HepG2 (cell line): ENCODE measurements around the gene TPM2. TPM values are rescaled to one million over a fixed set of nuclear protein-coding genes. Genes with fewer than 3 reads are reported as not detected.

Experiments
- ARID4A ChIP-seq: sonication (generic); formaldehyde crosslinking; IDR thresholded peaks from 2 replicates; pipeline ENCODE4 v1.5.0; 2020; ENCODE audit warnings: mild to moderate bottlenecking, missing genetic modification reagents, borderline replicate concordance
- FOXK1 ChIP-seq: sonication (generic); formaldehyde crosslinking; IDR thresholded peaks from 2 replicates; pipeline ENCODE4 v1.4.0; 2020; ENCODE audit warnings: low read depth, missing genetic modification reagents, borderline replicate concordance
- HOXA3 ChIP-seq: sonication (generic); formaldehyde crosslinking; IDR thresholded peaks from 2 replicates; pipeline ENCODE4 v1.5.0; 2020; ENCODE audit warnings: missing genetic modification reagents
- LCORL ChIP-seq, 2 experiments: fragments of 450-650 bp in 1 of 2; sonication (generic) in 1 of 2; formaldehyde crosslinking in 1 of 2; IDR thresholded peaks; 2 replicates each; pipeline versions ENCODE4 v1.5.0 to v1.6.1; 2017 to 2020; ENCODE audit warnings: antibody characterized with exemption in 1 of 2, missing genetic modification reagents in 1 of 2
- POGZ ChIP-seq: sonication (generic); formaldehyde crosslinking; IDR thresholded peaks from 2 replicates; pipeline ENCODE4 v1.4.0; 2020; ENCODE audit warnings: mild to moderate bottlenecking, missing genetic modification reagents
- POLR2AphosphoS5 ChIP-seq: IDR thresholded peaks from 2 replicates; pipeline ENCODE4 v1.6.1; 2012; ENCODE audit warnings: low read depth, low read length
- RXRA ChIP-seq: sonication (generic); formaldehyde crosslinking; IDR thresholded peaks from 2 replicates; pipeline ENCODE4 v1.5.1; 2020; ENCODE audit warnings: missing genetic modification reagents
- TCF12 ChIP-seq, 2 experiments: fragments of 450-650 bp in 1 of 2; sonication (generic) in 1 of 2; formaldehyde crosslinking in 1 of 2; IDR thresholded peaks; 2 replicates each; pipeline versions ENCODE4 v1.6.1 to v1.8.0; 2017 to 2022; ENCODE audit warnings: antibody characterized with exemption in 1 of 2, mild to moderate bottlenecking in 1 of 2, missing genetic modification reagents in 1 of 2, moderate library complexity in 1 of 2
- ZNF18 ChIP-seq: sonication (generic); formaldehyde crosslinking; IDR thresholded peaks from 2 replicates; pipeline ENCODE4 v1.8.0; 2022; ENCODE audit warnings: mild to moderate bottlenecking, missing genetic modification reagents; ENCODE audit not compliant: insufficient replicate concordance
- ZNF414 ChIP-seq: sonication (generic); formaldehyde crosslinking; IDR thresholded peaks from 2 replicates; pipeline ENCODE4 v1.5.0; 2020; ENCODE audit warnings: missing genetic modification reagents
- ZNF431 ChIP-seq: sonication (generic); formaldehyde crosslinking; IDR thresholded peaks from 2 replicates; pipeline ENCODE4 v1.9.0; 2022; ENCODE audit warnings: missing genetic modification reagents, low read depth, mild to moderate bottlenecking, borderline replicate concordance
- ZNF543 ChIP-seq: sonication (generic); formaldehyde crosslinking; IDR thresholded peaks from 2 replicates; pipeline ENCODE4 v1.4.0; 2020; ENCODE audit warnings: mild to moderate bottlenecking, missing genetic modification reagents
- ZNF597 ChIP-seq: sonication (generic); formaldehyde crosslinking; IDR thresholded peaks from 2 replicates; pipeline ENCODE4 v1.5.0; 2020; ENCODE audit warnings: missing genetic modification reagents
- polyA plus RNA-seq, 8 experiments: library from polyadenylated mRNA; depleted of rRNA in 3 of 8; stranded (reverse) in 7 of 8; unstranded in 1 of 8; fragments of >200 nt; fragmentation: Illumina TruSeq in 4 of 8; extraction: Trizol in 4 of 8; gene quantifications; 2 replicates each; pipeline versions ENCODE4 v1.2.1 to v1.2.3, GENCODE V29; 2011 to 2016; ENCODE audit warnings: low read depth in 4 of 8, missing spikeins in 1 of 8, mixed read lengths in 1 of 8; ENCODE audit not compliant: insufficient read depth in 1 of 8
- total RNA-seq, 5 experiments: library from RNA; depleted of rRNA; stranded (reverse); fragments of >200 nt; fragmentation: Illumina TruSeq; extraction: Trizol; gene quantifications; 2 replicates each; pipeline ENCODE4 v1.2.3, GENCODE V29; 2016; ENCODE audit warnings: low read depth in 1 of 5

The TPM2 gene
- total and polyA plus RNA-seq, 2 of the 13 experiments (the other 11 are each of a cell fraction or from before 2014, with no cell fraction given), result 3.1 to 10.7 TPM

- TF ChIP-seq FOXK1 (no peak), ZNF543 (0 out of 2 replicates have a peak, but pooled peaks have one; percentile 20), ZNF18 (CRISPR knock-in tag) (no peak), POLR2AphosphoS5 (peak; percentile 46; the same call in 1 of the 2 replicates), LCORL (IDR thresholded peaks at IDR 0.05) (no peak), LCORL (CRISPR knock-in tag; IDR thresholded peaks at IDR 0.05) (0 out of 2 replicates have a peak, but pooled peaks have one; percentile 38), ZNF414 (CRISPR knock-in tag) (peak; percentile 65; the same call in 1 of the 2 replicates), ZNF431 (CRISPR knock-in tag) (no peak), POGZ (CRISPR knock-in tag) (no peak), ZNF597 (CRISPR knock-in tag) (no peak), HOXA3 (CRISPR knock-in tag) (no peak), ARID4A (CRISPR knock-in tag) (peak; percentile 54; the same call in 1 of the 2 replicates), RXRA (CRISPR knock-in tag) (no peak), TCF12 (IDR thresholded peaks at IDR 0.05) (no peak), TCF12 (CRISPR knock-in tag; IDR thresholded peaks at IDR 0.05) (0 out of 2 replicates have a peak, but pooled peaks have one; percentile 35)
- TF ChIP-seq, all 625 proteins: peak for 40
These were observed 1.0 kb upstream of the TPM2 start (continued) for GRCh38 chr9:35690614-35691333.
